ENCODE results near the gene GLOD4.
"Not testable (repeated sequence)": the region's sequence is repeated elsewhere in the genome, so short reads cannot be mapped to it uniquely, and the experiment has no call there.

The GLOD4 gene

GRCh38 chr17:774313-774584, 7.8 kb downstream of the GLOD4 start:
- DNase-seq (ENCODE audit: low read depth), result no peak

- no peak for DNase-seq (ENCODE audit: low read depth)
Measured at GRCh38 chr17:773467-774312, 8.4 kb downstream of the GLOD4 start.

GRCh38 chr17:773016-773415, 9.1 kb downstream of the GLOD4 start:
- DNase-seq (ENCODE audit: low read depth), result no peak

GRCh38 chr17:767076-767475, 15.0 kb downstream of the GLOD4 start:
- no peak for DNase-seq (ENCODE audit: low read depth)

GRCh38 chr17:760371-760770, 21.7 kb downstream of the GLOD4 start:
- no peak for DNase-seq (ENCODE audit: low read depth)

GRCh38 chr17:759964-760363, 22.1 kb downstream of the GLOD4 start:
- no peak for DNase-seq (ENCODE audit: low read depth)

GRCh38 chr17:756010-756567, 26.0 kb downstream of the GLOD4 start:
- not testable (repeated sequence) for DNase-seq (ENCODE audit: low read depth)

GRCh38 chr17:755319-755961, 26.6 kb downstream of the GLOD4 start:
- not testable (repeated sequence) for DNase-seq (ENCODE audit: low read depth)

- no peak for DNase-seq (ENCODE audit: low read depth)
Measured at GRCh38 chr17:753418-753817, 28.7 kb downstream of the GLOD4 start.

GRCh38 chr17:752620-753219, 29.4 kb downstream of the GLOD4 start:
- DNase-seq (ENCODE audit: low read depth), result peak; percentile 59

- peak; percentile 73 for DNase-seq (ENCODE audit: low read depth)
Measured at GRCh38 chr17:752002-752619, 30.0 kb downstream of the GLOD4 start, which contains the start of gene GEMIN4. GEMIN4 (minus strand) TSS chr17:752264; CDS start chr17:752142, 122 bp downstream.

GRCh38 chr17:751269-752001, 30.6 kb downstream of the GLOD4 start:
- peak; percentile 39 for DNase-seq (ENCODE audit: low read depth)

- DNase-seq (ENCODE audit: low read depth), result no peak
Measured at GRCh38 chr17:750431-751037, 31.5 kb downstream of the GLOD4 start.

GRCh38 chr17:749359-749758, 32.7 kb downstream of the GLOD4 start:
- not testable (repeated sequence) for DNase-seq (ENCODE audit: low read depth)

GRCh38 chr17:748604-749003, 33.5 kb downstream of the GLOD4 start:
- DNase-seq (ENCODE audit: low read depth), result not testable (repeated sequence)

GRCh38 chr17:746783-747629, 35.1 kb downstream of the GLOD4 start:
- DNase-seq (ENCODE audit: low read depth), result no peak

- no peak for DNase-seq (ENCODE audit: low read depth)
Measured at GRCh38 chr17:746181-746580, 35.9 kb downstream of the GLOD4 start.

GRCh38 chr17:745406-745805, 36.7 kb downstream of the GLOD4 start:
- no peak for DNase-seq (ENCODE audit: low read depth)

- DNase-seq (ENCODE audit: low read depth), result no peak
Measured at GRCh38 chr17:744937-745336, 37.1 kb downstream of the GLOD4 start.

GRCh38 chr17:743139-743538, 38.9 kb downstream of the GLOD4 start:
- no peak for DNase-seq (ENCODE audit: low read depth)
